SU-DHL-6 (cell line): Measurements from ENCODE around the gene KLHL29.

Source experiments
- H2AFZ ChIP-seq: fragments of 200-600 bp; sonication (generic); 2 replicates; pipeline ENCODE4 v1.6.1; 2014; ENCODE audit warnings: low read depth, mild to moderate bottlenecking, moderate library complexity, mixed read lengths, antibody characterized with exemption, low read length; ENCODE audit not compliant: severe bottlenecking
- H3F3A ChIP-seq: fragments of 200-600 bp; shearing (Covaris generic); 2 replicates; pipeline ENCODE4 v1.6.0; 2016; ENCODE audit warnings: antibody characterized with exemption, mild to moderate bottlenecking; ENCODE audit not compliant: insufficient read depth
- H3K27ac ChIP-seq: fragments of 200-600 bp; sonication (generic); 2 replicates; pipeline ENCODE4 v1.5.1; 2016; ENCODE audit warnings: low read depth, mild to moderate bottlenecking, low read length, moderate library complexity, mixed read lengths
- H3K27me3 ChIP-seq: fragments of 200-600 bp; sonication (generic), shearing (Covaris generic); 2 replicates; pipeline ENCODE4 v1.6.0; 2014; ENCODE audit warnings: mild to moderate bottlenecking, low read length
- H3K36me3 ChIP-seq: fragments of 200-600 bp; sonication (generic); 2 replicates; pipeline ENCODE4 v1.6.1; 2014; ENCODE audit warnings: mild to moderate bottlenecking, low read length, mixed read lengths
- H3K4me2 ChIP-seq: fragments of 300-600, 200-600 bp; shearing (Covaris generic), sonication (generic); 2 replicates; pipeline ENCODE4 v1.6.0; 2014; ENCODE audit warnings: low read length, low read depth, mild to moderate bottlenecking; ENCODE audit not compliant: poor library complexity, severe bottlenecking
- H3K4me3 ChIP-seq: fragments of 200-600 bp; sonication (generic); 2 replicates; pipeline ENCODE4 v1.5.1; 2014; ENCODE audit warnings: antibody characterized with exemption, low read length, mild to moderate bottlenecking, mixed read lengths; ENCODE audit not compliant: insufficient read depth, poor library complexity, severe bottlenecking
- H3K79me2 ChIP-seq: fragments of 200-600 bp; sonication (generic); 2 replicates; pipeline ENCODE4 v1.6.1; 2014; ENCODE audit warnings: mild to moderate bottlenecking, low read length, moderate library complexity; ENCODE audit not compliant: insufficient read depth
- H3K9ac ChIP-seq: fragments of 200-600 bp; sonication (generic); 2 replicates; pipeline ENCODE4 v1.7.0; 2014; ENCODE audit warnings: mild to moderate bottlenecking, low read length
- H3K9me2 ChIP-seq: fragments of 200-600 bp; sonication (generic); replicated peaks from 2 replicates; pipeline ENCODE4 v1.6.1; 2014; ENCODE audit warnings: low read length; ENCODE audit not compliant: insufficient read depth
- H3K9me3 ChIP-seq: fragments of 200-600 bp; sonication (generic); 2 replicates; pipeline ENCODE4 v1.6.1; 2014; ENCODE audit warnings: low read length, mixed read lengths; ENCODE audit not compliant: insufficient read depth
- H4K20me1 ChIP-seq: fragments of 200-600 bp; sonication (generic); 2 replicates; pipeline ENCODE4 v1.6.1; 2014; ENCODE audit warnings: low read depth, mild to moderate bottlenecking, antibody characterized with exemption, low read length, moderate library complexity, mixed read lengths
- EZH2phosphoT487 ChIP-seq: fragments of 200-600 bp; sonication (generic), shearing (Covaris generic); conservative IDR thresholded peaks from 2 replicates; pipeline ENCODE4 v1.6.1; 2018; ENCODE audit warnings: mild to moderate bottlenecking, antibody characterized with exemption, low read length, moderate library complexity, mixed read lengths
- TF ChIP-seq, protein P1 (sequence below): fragments of 200-600 bp; sonication (generic); IDR thresholded peaks from one replicate; pipeline ENCODE4 v1.5.1; 2017; ENCODE audit warnings: antibody characterized with exemption, mild to moderate bottlenecking, low read length, moderate library complexity; ENCODE audit not compliant: insufficient read depth, poor library complexity, severe bottlenecking

KLHL29 gene

DNA sequence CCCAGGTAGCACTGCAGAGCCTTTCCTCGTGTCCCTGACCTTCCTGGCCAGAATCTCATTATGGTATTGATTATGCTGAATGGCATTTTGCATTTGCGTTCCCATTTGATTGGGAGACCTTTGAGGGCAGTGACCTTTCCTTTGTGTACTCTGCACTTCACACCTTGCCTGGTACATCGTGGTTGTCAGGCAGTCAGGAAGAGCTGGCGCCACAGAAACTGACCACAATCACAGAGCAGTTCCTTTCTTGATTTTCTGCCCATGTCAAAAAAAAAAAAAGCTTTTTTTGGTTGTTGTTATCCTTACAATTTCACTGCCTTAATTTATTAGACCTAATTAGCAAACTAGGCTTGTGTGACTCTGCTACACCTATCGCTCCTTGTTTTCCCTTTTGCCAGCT, 8.9 kb upstream of the KLHL29 start:
- Histone ChIP-seq H3K9me2 (no peaks in the 10 kb centered on the region), H3K9me3 (0 out of 2 replicates have a peak, but pooled peaks cover 4% of the 10 kb centered on the region), H3K36me3 (no peaks in the 10 kb centered on the region), H3F3A (no peaks in the 10 kb centered on the region), H3K27ac (no peak overlapping the region), H3K27me3 (no peaks in the 10 kb centered on the region), H2AFZ (no peak overlapping the region), H3K4me3 (no peak overlapping the region), H3K4me2 (no peak overlapping the region), H3K9ac (no peak overlapping the region), H3K79me2 (no peaks in the 10 kb centered on the region), H4K20me1 (no peaks in the 10 kb centered on the region)
- TF ChIP-seq, protein P1, sequence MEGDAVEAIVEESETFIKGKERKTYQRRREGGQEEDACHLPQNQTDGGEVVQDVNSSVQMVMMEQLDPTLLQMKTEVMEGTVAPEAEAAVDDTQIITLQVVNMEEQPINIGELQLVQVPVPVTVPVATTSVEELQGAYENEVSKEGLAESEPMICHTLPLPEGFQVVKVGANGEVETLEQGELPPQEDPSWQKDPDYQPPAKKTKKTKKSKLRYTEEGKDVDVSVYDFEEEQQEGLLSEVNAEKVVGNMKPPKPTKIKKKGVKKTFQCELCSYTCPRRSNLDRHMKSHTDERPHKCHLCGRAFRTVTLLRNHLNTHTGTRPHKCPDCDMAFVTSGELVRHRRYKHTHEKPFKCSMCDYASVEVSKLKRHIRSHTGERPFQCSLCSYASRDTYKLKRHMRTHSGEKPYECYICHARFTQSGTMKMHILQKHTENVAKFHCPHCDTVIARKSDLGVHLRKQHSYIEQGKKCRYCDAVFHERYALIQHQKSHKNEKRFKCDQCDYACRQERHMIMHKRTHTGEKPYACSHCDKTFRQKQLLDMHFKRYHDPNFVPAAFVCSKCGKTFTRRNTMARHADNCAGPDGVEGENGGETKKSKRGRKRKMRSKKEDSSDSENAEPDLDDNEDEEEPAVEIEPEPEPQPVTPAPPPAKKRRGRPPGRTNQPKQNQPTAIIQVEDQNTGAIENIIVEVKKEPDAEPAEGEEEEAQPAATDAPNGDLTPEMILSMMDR: no peak
- no peak for TF ChIP-seq EZH2phosphoT487

DNA sequence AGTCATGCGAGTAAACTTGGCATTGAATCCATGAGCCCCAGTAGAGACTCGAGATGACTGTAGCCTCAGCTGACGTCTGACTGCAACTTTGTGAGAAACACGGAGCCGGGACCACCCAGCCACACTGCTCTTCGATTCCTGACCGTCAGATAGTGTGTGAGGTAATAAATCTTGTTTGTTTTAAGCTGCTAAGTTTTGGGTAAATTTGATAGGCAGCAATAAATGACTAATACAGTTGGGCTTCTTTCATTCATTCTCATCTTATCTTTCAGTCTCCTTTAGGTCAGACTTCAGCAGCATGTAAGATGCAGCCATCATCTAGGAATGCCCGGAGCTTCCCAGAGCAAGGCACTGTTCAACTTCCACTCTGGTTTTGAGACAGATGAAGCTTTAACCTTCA, 8.0 kb upstream of the KLHL29 start:
- Histone ChIP-seq H3K9me2 (no peaks in the 10 kb centered on the region), H3K79me2 (no peaks in the 10 kb centered on the region), H4K20me1 (no peaks in the 10 kb centered on the region), H3K36me3 (no peaks in the 10 kb centered on the region), H3K27me3 (no peaks in the 10 kb centered on the region), H3K9ac (no peak overlapping the region), H3F3A (no peaks in the 10 kb centered on the region), H3K4me3 (no peak overlapping the region), H3K27ac (no peak overlapping the region), H3K4me2 (no peak overlapping the region), H2AFZ (no peak overlapping the region), H3K9me3 (0 out of 2 replicates have a peak, but pooled peaks cover 4% of the 10 kb centered on the region)
- TF ChIP-seq, protein P1: no peak
- no peak for TF ChIP-seq EZH2phosphoT487

DNA sequence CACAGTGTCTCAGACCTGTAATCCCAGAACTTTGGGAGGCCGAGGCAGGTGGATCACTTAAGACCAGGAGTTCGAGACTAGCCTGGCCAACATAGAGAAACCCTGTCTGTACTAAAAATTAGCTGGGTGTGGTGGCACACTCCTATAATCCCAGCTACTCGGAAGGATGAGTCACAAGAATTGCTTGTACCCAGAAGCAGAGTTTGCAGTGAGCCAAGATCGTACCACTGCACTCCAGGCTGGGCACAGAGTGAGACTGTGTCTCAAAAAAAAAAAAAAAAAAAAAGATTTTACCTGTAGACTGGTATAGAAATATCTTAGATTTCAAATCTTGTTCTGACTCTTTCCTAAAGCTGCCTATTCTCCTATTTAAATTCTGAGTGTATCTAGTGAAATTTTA, 7.2 kb upstream of the KLHL29 start:
- no peaks in the 10 kb centered on the region for H3K9me2 ChIP-seq
- H3K4me2 ChIP-seq: no peak overlapping the region
- no peak overlapping the region for H3K9ac ChIP-seq
- H4K20me1 ChIP-seq: no peaks in the 10 kb centered on the region
- no peak overlapping the region for H2AFZ ChIP-seq
- H3F3A ChIP-seq: no peaks in the 10 kb centered on the region
- 0 out of 2 replicates have a peak, but pooled peaks cover 4% of the 10 kb centered on the region for H3K9me3 ChIP-seq
- H3K36me3 ChIP-seq: no peaks in the 10 kb centered on the region
- TF ChIP-seq EZH2phosphoT487: no peak
- TF ChIP-seq, protein P1: no peak
- H3K27me3 ChIP-seq: no peaks in the 10 kb centered on the region
- H3K27ac ChIP-seq: no peak overlapping the region
- H3K4me3 ChIP-seq: no peak overlapping the region
- no peaks in the 10 kb centered on the region for H3K79me2 ChIP-seq
